SIG-M5 treated with dmso at 0.1 percent for 504 hours (cell line): ENCODE measurements around the gene SRP68.
"Not testable (repeated sequence)": the region's sequence is repeated elsewhere in the genome, so short reads cannot be mapped to it uniquely, and the experiment has no call there.

Experiments
- DNase-seq: peaks from one replicate; lab custom pipeline; 2025; ENCODE audit not compliant: unreplicated experiment; lab: John Stamatoyannopoulos, UW

The SRP68 gene

GRCh38 chr17:76077584-76078110 lies 5.3 kb upstream of the SRP68 start:
- no peak for DNase-seq

GRCh38 chr17:76076765-76077583 lies 4.7 kb upstream of the SRP68 start:
- no peak for DNase-seq

- no peak for DNase-seq
These were observed 3.9 kb upstream of the SRP68 start for GRCh38 chr17:76076146-76076764.

DNA sequence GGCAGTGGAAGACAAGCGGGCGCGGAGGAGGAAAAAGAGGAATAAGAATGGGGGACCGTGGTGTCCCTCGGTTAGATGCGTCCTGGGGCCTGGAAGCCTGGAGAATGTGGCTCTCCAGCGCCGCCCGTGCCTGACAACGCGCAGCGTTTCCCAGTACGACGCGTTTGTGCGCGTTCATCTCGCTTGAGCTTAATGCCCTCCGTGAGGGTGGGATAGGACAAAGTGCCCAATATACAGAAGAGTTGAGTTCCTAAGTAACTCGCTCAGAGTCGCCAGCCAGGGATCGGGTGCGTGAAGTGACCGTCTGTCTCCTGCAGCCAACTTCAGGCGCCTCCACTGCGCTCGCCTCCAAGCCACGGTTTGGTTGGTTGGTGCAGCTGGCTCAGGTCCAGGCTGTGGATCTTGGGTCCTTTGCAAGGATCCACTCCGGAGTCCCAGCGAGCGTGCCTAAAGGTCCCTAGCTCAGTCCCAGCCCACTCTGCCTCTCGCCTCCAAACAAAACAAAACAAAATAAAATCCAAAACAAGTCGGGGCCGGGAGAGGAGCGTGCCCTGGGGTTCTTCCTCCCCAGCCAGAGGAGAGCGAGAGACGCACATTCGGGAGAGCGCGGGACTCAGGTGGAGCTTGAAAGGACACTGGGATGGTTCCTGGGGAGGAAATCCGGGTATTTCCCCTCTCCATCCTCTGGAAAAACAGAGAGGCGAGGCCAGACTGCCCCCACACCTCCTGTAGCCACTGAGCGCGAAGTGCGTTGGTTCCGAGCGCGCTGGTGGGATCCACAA lies 3.2 kb upstream of the SRP68 start:
- no peak for DNase-seq

DNA sequence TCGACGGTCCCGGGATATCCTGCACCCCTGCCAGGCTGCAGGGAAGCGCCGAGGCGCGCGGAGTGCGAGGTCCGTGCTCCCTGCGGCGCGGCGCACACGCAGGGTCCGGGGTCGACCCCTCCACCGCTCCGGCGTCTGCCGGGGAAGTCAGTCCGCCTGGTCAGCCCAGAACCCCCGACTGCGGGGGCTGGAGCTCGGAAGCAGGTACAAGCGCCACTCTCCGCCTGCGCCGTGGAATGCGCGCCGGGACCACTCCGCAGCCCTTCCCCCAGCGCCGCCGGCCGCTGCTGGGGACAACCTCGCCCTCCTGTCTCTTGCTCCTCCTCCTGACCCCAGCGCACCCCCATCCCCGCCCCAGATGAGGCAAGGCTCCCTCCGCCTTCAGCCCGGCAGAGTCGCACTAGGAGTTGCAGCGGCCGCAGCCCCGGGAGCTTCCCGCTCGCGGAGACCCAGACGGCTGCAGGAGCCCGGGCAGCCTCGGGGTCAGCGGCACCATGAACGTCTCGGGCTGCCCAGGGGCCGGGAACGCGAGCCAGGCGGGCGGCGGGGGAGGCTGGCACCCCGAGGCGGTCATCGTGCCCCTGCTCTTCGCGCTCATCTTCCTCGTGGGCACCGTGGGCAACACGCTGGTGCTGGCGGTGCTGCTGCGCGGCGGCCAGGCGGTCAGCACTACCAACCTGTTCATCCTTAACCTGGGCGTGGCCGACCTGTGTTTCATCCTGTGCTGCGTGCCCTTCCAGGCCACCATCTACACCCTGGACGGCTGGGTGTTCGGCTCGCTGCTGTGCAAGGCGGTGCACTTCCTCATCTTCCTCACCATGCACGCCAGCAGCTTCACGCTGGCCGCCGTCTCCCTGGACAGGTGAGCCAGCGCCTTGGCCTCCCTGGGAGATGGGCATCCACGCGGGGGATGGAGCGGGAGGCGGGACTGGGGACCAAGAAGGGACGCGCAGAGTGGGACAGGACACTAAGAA lies 2.4 kb upstream of the SRP68 start, which contains the start of gene GALR2:
TSS of gene GALR2 (plus strand) at position 392 of the 974 bp plus-strand sequence. CDS start at position 495, 103 bp downstream.
- DNase-seq, result no peak

DNA sequence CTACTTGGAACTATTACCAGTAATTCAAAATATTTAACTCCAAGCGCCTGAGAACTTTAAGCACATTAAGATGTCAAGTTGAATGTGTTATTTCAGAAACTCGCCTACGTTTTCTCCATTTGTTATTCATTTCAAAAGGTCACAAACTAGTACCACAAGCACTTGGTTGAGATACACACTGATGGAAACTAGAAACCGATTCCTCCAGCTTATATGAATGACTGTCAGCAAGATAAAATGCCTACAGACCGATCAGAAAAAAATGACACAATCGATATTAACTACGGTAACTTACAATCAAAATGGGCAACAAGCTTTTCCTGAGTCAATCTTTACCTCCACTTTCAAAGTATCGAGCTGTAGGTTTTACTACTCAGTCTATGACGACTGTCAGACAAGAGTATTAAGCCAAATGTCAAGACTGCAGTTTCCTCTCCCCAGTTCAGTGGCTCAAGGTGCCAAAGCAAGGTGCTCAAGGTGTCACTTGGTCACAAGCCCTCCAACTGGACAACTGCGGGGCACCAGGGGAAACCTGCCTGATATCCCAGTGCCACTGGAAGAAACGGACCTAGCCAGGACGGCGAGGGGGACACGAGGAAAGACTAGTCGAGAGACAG lies 678 bp downstream of the SRP68 start:
- DNase-seq, result no peak

GRCh38 chr17:76065775-76066174 lies 6.5 kb downstream of the SRP68 start:
- no peak for DNase-seq

- no peak for DNase-seq
These were observed 8.3 kb downstream of the SRP68 start for GRCh38 chr17:76063875-76064546.

DNA sequence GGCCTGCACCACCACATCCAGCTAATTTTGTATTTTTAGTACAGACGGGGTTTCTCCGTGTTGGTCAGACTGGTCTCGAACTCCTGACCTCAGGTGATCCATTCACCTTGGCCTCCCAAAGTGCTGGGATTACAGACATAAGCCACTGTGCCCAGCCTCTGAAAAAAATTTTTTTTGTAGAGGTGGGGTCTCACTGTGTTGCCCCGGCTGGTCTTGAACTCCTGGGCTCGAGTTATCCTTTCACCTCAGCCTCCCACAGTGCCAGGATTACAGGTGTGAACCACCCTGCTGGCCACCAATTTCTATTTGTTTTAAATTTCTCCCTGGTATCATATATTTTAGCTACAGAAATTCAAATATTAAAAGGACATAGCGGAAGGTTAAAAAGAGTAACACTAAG lies 14.1 kb downstream of the SRP68 start:
- DNase-seq, result not testable (repeated sequence)

DNA sequence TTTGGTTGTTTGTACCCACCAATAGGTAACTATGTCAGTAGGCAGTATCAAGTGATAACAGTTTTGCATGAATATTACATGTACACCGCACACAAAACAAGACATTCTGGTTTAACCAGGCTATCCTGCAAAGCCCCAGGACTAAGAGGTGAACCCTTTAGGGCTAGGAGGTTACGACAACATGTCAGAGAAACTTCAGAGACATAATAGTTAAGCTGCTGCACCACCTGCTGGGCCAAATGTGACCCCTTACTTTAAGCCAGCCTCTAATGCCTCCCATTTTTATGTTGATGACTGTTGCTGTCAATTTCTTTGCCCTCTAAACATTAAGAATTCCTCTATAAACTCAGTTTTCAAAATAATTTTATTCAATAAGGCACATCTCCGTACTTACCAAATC lies 15.4 kb downstream of the SRP68 start:
- DNase-seq, result no peak

GRCh38 chr17:76054112-76054476 lies 18.2 kb downstream of the SRP68 start:
- no peak for DNase-seq

- DNase-seq, result no peak
These were observed 18.8 kb downstream of the SRP68 start for GRCh38 chr17:76053246-76054111.

DNA sequence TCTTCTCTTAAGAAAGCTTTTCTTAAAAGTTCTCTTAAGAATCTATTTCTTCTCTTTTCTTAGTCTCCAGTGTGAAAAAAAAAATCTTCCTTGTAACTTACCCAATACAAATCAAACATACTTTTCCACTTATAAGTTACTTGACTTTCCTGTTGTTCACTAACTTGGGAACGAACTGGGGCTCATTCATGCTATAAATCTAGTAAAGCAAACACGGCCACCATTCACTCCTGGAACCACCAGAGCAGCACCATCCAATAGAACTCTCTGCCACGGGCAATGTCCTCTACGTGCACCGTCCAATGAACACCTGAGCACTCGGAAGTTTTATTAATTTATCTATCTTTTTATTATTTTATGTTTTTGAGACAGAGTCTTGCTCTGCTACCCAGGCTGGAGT lies 20.8 kb downstream of the SRP68 start:
- no peak for DNase-seq

GRCh38 chr17:76050538-76051467 lies 21.5 kb downstream of the SRP68 start:
- no peak for DNase-seq

DNA sequence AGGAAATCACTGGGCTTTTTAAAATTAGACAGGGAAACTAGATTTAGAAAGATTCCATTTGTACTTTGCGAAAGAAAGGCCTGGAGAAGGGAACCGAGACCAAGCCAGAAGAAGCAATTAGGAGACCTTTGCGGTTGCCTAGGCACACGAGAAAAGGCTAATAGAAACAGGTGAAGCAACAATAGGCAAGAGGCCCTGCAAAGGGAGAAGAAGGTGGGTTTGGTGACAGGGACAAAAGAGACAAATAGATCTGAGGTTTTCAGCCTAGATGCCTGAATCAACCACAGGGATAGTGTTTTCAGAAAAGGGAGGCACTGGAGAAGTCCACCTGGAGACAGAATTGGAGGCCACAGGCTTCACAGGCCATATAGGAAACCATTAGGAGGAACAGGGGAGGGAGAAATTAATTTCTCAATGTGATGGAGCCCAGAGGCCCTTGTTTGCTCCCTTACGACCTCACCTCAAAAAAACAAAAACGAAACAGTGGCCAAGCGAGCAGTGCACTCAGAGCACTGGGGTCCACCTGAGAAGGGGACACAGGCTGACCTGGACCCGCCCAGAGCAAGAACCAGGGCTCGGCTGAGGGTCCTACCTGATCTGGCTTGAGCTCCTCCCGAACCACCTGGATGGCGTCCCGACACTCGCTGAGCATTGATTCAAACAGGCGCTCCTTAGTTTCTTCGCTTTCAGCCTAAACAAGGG lies 22.3 kb downstream of the SRP68 start:
- DNase-seq, result no peak

- no peak for DNase-seq
These were observed 23.1 kb downstream of the SRP68 start for GRCh38 chr17:76049239-76049638.

DNA sequence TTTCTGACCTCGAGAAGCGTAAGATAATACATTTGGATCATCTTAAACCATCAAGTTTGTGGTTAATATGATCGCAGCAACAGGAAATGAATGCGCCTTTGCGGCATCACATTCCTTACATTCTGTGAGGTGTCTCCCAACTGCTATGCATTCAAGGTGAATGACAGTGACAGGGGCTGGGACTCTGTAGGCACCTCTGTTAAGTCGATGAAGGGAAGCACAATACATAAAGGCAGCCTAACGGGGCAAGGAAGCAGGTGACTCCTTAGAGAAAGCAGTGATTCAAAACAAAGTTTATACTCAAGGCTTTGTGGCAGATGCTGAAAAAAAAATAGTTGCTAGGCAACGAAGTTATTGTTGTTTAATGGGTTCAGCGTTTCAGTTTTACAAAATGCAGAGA lies 23.6 kb downstream of the SRP68 start:
- DNase-seq, result no peak
